Gastroesophageal sphincter (tissue), 3 donors: Measurements from ENCODE around the gene MAN1A1.

Experiments used
- EP300 ChIP-seq: sonication (generic); formaldehyde crosslinking; IDR thresholded peaks from one replicate; pipeline ENCODE4 v1.6.1; 2017; ENCODE audit warnings: antibody characterized with exemption, mild to moderate bottlenecking
- POLR2A ChIP-seq, 2 donors: fragments of 450-650 bp; IDR thresholded peaks; one replicate each; pipeline ENCODE4 v1.6.1; 2017; ENCODE audit warnings: antibody characterized with exemption in 2 of 2, mild to moderate bottlenecking in 2 of 2, moderate library complexity in 1 of 2
- POLR2AphosphoS5 ChIP-seq: sonication (generic); formaldehyde crosslinking; IDR thresholded peaks from one replicate; pipeline ENCODE4 v1.6.1; 2017; ENCODE audit warnings: antibody characterized with exemption
- TF ChIP-seq, protein P1 (sequence below), 4 experiments: fragments of 200-600 bp in 2 of 4; fragments of 450-650 bp in 2 of 4; sonication (generic) in 1 of 4; IDR thresholded peaks; one replicate each; pipeline ENCODE4 v1.5.1; 2017 to 2019; ENCODE audit warnings: antibody characterized with exemption in 4 of 4, mild to moderate bottlenecking in 2 of 4, moderate library complexity in 2 of 4

DNA sequence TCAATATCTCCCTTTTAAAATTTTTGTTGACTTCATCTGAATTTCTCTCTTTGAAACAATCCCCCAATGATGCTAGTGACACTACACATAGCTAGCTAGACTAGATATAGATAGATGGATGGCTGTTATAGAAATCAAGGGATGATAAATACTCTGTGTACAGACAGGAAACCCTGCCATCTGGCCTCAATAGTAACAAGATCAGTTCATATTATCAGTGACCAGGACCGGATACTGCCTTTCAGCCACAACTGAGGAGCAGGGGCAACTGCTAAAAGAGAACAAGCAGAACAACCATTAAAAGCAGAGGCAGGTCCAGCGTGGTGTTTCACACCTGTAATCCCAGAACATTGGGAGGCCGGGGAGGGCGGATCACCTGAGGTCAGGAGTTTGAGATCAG, 152.8 kb downstream of the MAN1A1 start:
- TF ChIP-seq, protein P1, sequence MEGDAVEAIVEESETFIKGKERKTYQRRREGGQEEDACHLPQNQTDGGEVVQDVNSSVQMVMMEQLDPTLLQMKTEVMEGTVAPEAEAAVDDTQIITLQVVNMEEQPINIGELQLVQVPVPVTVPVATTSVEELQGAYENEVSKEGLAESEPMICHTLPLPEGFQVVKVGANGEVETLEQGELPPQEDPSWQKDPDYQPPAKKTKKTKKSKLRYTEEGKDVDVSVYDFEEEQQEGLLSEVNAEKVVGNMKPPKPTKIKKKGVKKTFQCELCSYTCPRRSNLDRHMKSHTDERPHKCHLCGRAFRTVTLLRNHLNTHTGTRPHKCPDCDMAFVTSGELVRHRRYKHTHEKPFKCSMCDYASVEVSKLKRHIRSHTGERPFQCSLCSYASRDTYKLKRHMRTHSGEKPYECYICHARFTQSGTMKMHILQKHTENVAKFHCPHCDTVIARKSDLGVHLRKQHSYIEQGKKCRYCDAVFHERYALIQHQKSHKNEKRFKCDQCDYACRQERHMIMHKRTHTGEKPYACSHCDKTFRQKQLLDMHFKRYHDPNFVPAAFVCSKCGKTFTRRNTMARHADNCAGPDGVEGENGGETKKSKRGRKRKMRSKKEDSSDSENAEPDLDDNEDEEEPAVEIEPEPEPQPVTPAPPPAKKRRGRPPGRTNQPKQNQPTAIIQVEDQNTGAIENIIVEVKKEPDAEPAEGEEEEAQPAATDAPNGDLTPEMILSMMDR (IDR thresholded peaks at IDR 0.05): no peak
- TF ChIP-seq POLR2AphosphoS5 (no peak), POLR2A (IDR thresholded peaks at IDR 0.05) (no peak), EP300 (no peak)
